ENCODE results near the gene LONP2.
A peak's percentile ranks its signal among the peaks of the same experiment; 100 is the strongest.
"Not testable (repeated sequence)": the region's sequence is repeated elsewhere in the genome, so short reads cannot be mapped to it uniquely, and the experiment has no call there.

Gene LONP2

GRCh38 chr16:48373258-48374029, 129.3 kb downstream of the LONP2 start:
- Histone ChIP-seq H3K27me3 (replicated peaks; ENCODE audit: control insufficient read depth, insufficient read depth, low read length, poor library complexity, severe bottlenecking) (no peaks in the 10 kb centered on the region), H3K27ac (ENCODE audit: insufficient read depth, low read length, poor library complexity, severe bottlenecking) (no peak overlapping the region), H3K36me3 (ENCODE audit: control insufficient read depth, insufficient read depth, low read length) (no peaks in the 10 kb centered on the region), H3K4me3 (ENCODE audit: insufficient read depth, low read depth, low read length, poor library complexity, severe bottlenecking) (no peak overlapping the region), H3K4me1 (ENCODE audit: control insufficient read depth, insufficient read depth, low read length, poor library complexity, severe bottlenecking) (no peaks in the 10 kb centered on the region), H3K9me3 (ENCODE audit: control insufficient read depth, low read length) (no peaks in the 10 kb centered on the region)
- no peak for DNase-seq

GRCh38 chr16:48374255-48374654, 130.2 kb downstream of the LONP2 start:
- Histone ChIP-seq H3K4me3 (ENCODE audit: insufficient read depth, low read depth, low read length, poor library complexity, severe bottlenecking) (no peak overlapping the region), H3K27ac (ENCODE audit: insufficient read depth, low read length, poor library complexity, severe bottlenecking) (no peak overlapping the region), H3K4me1 (ENCODE audit: control insufficient read depth, insufficient read depth, low read length, poor library complexity, severe bottlenecking) (no peaks in the 10 kb centered on the region), H3K36me3 (ENCODE audit: control insufficient read depth, insufficient read depth, low read length) (no peaks in the 10 kb centered on the region), H3K27me3 (replicated peaks; ENCODE audit: control insufficient read depth, insufficient read depth, low read length, poor library complexity, severe bottlenecking) (no peaks in the 10 kb centered on the region), H3K9me3 (ENCODE audit: control insufficient read depth, low read length) (no peaks in the 10 kb centered on the region)
- no peak for DNase-seq

GRCh38 chr16:48377301-48377700, 133.2 kb downstream of the LONP2 start:
- H3K9me3 ChIP-seq (ENCODE audit: control insufficient read depth, low read length); H3K36me3 ChIP-seq (ENCODE audit: control insufficient read depth, insufficient read depth, low read length); DNase-seq; H3K27ac ChIP-seq (ENCODE audit: insufficient read depth, low read length, poor library complexity, severe bottlenecking); H3K4me1 ChIP-seq (ENCODE audit: control insufficient read depth, insufficient read depth, low read length, poor library complexity, severe bottlenecking); H3K4me3 ChIP-seq (ENCODE audit: insufficient read depth, low read depth, low read length, poor library complexity, severe bottlenecking); H3K27me3 ChIP-seq (replicated peaks; ENCODE audit: control insufficient read depth, insufficient read depth, low read length, poor library complexity, severe bottlenecking): not testable (repeated sequence)

GRCh38 chr16:48378276-48378675, 134.2 kb downstream of the LONP2 start:
- no peak for DNase-seq
- H3K9me3 ChIP-seq (ENCODE audit: control insufficient read depth, low read length), result no peaks in the 10 kb centered on the region
- no peaks in the 10 kb centered on the region for H3K36me3 ChIP-seq (ENCODE audit: control insufficient read depth, insufficient read depth, low read length)
- H3K4me1 ChIP-seq (ENCODE audit: control insufficient read depth, insufficient read depth, low read length, poor library complexity, severe bottlenecking), result peaks cover 2% of the 10 kb centered on the region
- H3K27ac ChIP-seq (ENCODE audit: insufficient read depth, low read length, poor library complexity, severe bottlenecking), result no peak overlapping the region
- H3K27me3 ChIP-seq (replicated peaks; ENCODE audit: control insufficient read depth, insufficient read depth, low read length, poor library complexity, severe bottlenecking), result no peaks in the 10 kb centered on the region
- H3K4me3 ChIP-seq (ENCODE audit: insufficient read depth, low read depth, low read length, poor library complexity, severe bottlenecking), result no peak overlapping the region

- Histone ChIP-seq H3K4me3 (ENCODE audit: insufficient read depth, low read depth, low read length, poor library complexity, severe bottlenecking) (no peak overlapping the region), H3K9me3 (ENCODE audit: control insufficient read depth, low read length) (no peaks in the 10 kb centered on the region), H3K4me1 (ENCODE audit: control insufficient read depth, insufficient read depth, low read length, poor library complexity, severe bottlenecking) (peaks cover 8% of the 10 kb centered on the region), H3K27ac (ENCODE audit: insufficient read depth, low read length, poor library complexity, severe bottlenecking) (no peak overlapping the region), H3K27me3 (replicated peaks; ENCODE audit: control insufficient read depth, insufficient read depth, low read length, poor library complexity, severe bottlenecking) (no peaks in the 10 kb centered on the region), H3K36me3 (ENCODE audit: control insufficient read depth, insufficient read depth, low read length) (no peaks in the 10 kb centered on the region)
- DNase-seq, result no peak
These were observed 134.7 kb downstream of the LONP2 start for GRCh38 chr16:48378836-48379235.

- H3K27ac ChIP-seq (ENCODE audit: insufficient read depth, low read length, poor library complexity, severe bottlenecking), result no peak overlapping the region
- peaks cover 9% of the 10 kb centered on the region for H3K4me1 ChIP-seq (ENCODE audit: control insufficient read depth, insufficient read depth, low read length, poor library complexity, severe bottlenecking)
- H3K27me3 ChIP-seq (replicated peaks; ENCODE audit: control insufficient read depth, insufficient read depth, low read length, poor library complexity, severe bottlenecking), result no peaks in the 10 kb centered on the region
- no peaks in the 10 kb centered on the region for H3K9me3 ChIP-seq (ENCODE audit: control insufficient read depth, low read length)
- no peaks in the 10 kb centered on the region for H3K36me3 ChIP-seq (ENCODE audit: control insufficient read depth, insufficient read depth, low read length)
- no peak overlapping the region for H3K4me3 ChIP-seq (ENCODE audit: insufficient read depth, low read depth, low read length, poor library complexity, severe bottlenecking)
- no peak for DNase-seq
These were observed 137.1 kb downstream of the LONP2 start for GRCh38 chr16:48381201-48381600.

GRCh38 chr16:48382131-48382530, 138.0 kb downstream of the LONP2 start:
- no peak for DNase-seq
- Histone ChIP-seq H3K36me3 (ENCODE audit: control insufficient read depth, insufficient read depth, low read length) (no peaks in the 10 kb centered on the region), H3K27ac (ENCODE audit: insufficient read depth, low read length, poor library complexity, severe bottlenecking) (no peak overlapping the region), H3K27me3 (replicated peaks; ENCODE audit: control insufficient read depth, insufficient read depth, low read length, poor library complexity, severe bottlenecking) (no peaks in the 10 kb centered on the region), H3K4me3 (ENCODE audit: insufficient read depth, low read depth, low read length, poor library complexity, severe bottlenecking) (no peak overlapping the region), H3K9me3 (ENCODE audit: control insufficient read depth, low read length) (no peaks in the 10 kb centered on the region), H3K4me1 (ENCODE audit: control insufficient read depth, insufficient read depth, low read length, poor library complexity, severe bottlenecking) (peaks cover 9% of the 10 kb centered on the region)

GRCh38 chr16:48383009-48383876, 139.1 kb downstream of the LONP2 start:
- H3K9me3 ChIP-seq (ENCODE audit: control insufficient read depth, low read length), result no peaks in the 10 kb centered on the region
- no peaks in the 10 kb centered on the region for H3K27me3 ChIP-seq (replicated peaks; ENCODE audit: control insufficient read depth, insufficient read depth, low read length, poor library complexity, severe bottlenecking)
- DNase-seq, result no peak
- no peak overlapping the region for H3K27ac ChIP-seq (ENCODE audit: insufficient read depth, low read length, poor library complexity, severe bottlenecking)
- no peak overlapping the region for H3K4me3 ChIP-seq (ENCODE audit: insufficient read depth, low read depth, low read length, poor library complexity, severe bottlenecking)
- H3K4me1 ChIP-seq (ENCODE audit: control insufficient read depth, insufficient read depth, low read length, poor library complexity, severe bottlenecking), result peaks cover 9% of the 10 kb centered on the region
- no peaks in the 10 kb centered on the region for H3K36me3 ChIP-seq (ENCODE audit: control insufficient read depth, insufficient read depth, low read length)

GRCh38 chr16:48383877-48384519, 139.9 kb downstream of the LONP2 start:
- peaks cover 9% of the 10 kb centered on the region for H3K4me1 ChIP-seq (ENCODE audit: control insufficient read depth, insufficient read depth, low read length, poor library complexity, severe bottlenecking)

More at GRCh38 chr16:48383877-48384519, 139.9 kb downstream of the LONP2 start:
- Histone ChIP-seq H3K36me3 (ENCODE audit: control insufficient read depth, insufficient read depth, low read length) (no peaks in the 10 kb centered on the region), H3K27me3 (replicated peaks; ENCODE audit: control insufficient read depth, insufficient read depth, low read length, poor library complexity, severe bottlenecking) (no peaks in the 10 kb centered on the region), H3K27ac (ENCODE audit: insufficient read depth, low read length, poor library complexity, severe bottlenecking) (peak overlapping the region; percentile 28), H3K9me3 (ENCODE audit: control insufficient read depth, low read length) (no peaks in the 10 kb centered on the region), H3K4me3 (ENCODE audit: insufficient read depth, low read depth, low read length, poor library complexity, severe bottlenecking) (peak overlapping the region; percentile 64)
- no peak for DNase-seq

Data from effector memory CD4-positive, alpha-beta T cell (primary cell).